ENCODE results near the gene SSTR5.
A peak's percentile ranks its signal among the peaks of the same experiment; 100 is the strongest.
"Not testable (repeated sequence)": the region's sequence is repeated elsewhere in the genome, so short reads cannot be mapped to it uniquely, and the experiment has no call there.

Gene SSTR5

DNA sequence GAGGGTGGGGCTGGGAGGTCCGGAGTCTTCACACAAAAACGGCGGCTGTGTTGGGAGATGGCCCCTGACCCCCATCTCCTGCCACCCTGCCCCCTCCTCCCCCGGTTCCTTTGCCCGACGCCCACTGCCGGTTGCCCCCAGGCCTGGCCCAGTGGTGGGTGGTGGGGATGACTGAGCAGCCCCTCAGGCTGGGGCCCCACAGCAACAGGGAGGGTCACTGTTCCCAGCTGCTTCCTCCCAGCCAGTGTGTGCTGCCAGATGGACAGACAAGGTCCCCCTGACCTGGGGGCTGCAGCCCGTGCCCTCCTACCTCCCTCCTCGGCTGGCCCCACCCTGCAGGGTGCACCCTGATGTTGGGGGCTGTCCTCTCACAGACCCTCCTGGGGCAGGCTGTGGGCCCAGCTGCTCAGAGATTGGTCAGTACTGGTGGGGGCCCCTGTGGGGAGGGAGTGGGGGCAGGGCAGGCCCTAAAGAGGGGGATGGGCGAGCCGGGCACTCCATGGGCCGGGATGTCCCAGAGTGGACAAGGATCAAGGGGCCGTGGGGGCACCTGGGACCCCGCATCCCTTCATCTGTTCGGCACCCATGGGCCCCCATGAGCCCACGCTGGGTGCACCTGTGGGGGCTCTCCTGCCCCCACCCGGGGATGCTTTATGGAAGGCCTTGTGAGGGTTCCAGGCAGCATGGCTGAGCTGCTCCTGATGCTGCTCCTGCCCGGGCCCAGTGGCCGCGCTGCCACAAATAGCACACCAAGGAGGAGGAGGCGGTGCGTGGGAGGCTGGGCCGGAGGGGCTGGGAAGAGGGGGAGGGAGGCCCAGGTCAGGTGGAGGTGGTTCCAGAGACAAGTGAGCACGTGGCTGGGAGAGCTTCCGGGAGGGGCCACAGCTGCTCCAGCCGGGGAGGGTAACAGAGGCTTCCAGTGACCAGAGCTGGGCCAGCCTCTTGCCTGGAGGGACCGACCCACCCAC, 18.4 kb downstream of the SSTR5 start:
- no peaks in the 10 kb centered on the region for H3K9me3 ChIP-seq (ENCODE audit: severe bottlenecking)
- H3K4me3 ChIP-seq (ENCODE audit: low read depth, low read length), result no peak overlapping the region
- TF ChIP-seq, protein P1, sequence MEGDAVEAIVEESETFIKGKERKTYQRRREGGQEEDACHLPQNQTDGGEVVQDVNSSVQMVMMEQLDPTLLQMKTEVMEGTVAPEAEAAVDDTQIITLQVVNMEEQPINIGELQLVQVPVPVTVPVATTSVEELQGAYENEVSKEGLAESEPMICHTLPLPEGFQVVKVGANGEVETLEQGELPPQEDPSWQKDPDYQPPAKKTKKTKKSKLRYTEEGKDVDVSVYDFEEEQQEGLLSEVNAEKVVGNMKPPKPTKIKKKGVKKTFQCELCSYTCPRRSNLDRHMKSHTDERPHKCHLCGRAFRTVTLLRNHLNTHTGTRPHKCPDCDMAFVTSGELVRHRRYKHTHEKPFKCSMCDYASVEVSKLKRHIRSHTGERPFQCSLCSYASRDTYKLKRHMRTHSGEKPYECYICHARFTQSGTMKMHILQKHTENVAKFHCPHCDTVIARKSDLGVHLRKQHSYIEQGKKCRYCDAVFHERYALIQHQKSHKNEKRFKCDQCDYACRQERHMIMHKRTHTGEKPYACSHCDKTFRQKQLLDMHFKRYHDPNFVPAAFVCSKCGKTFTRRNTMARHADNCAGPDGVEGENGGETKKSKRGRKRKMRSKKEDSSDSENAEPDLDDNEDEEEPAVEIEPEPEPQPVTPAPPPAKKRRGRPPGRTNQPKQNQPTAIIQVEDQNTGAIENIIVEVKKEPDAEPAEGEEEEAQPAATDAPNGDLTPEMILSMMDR (IDR thresholded peaks at IDR 0.05; ENCODE audit: low read depth, low read length), result no peak
- DNase-seq, result peak; percentile 83
- no peaks in the 10 kb centered on the region for H3K36me3 ChIP-seq
- H3K27me3 ChIP-seq (ENCODE audit: insufficient read depth, low read depth, severe bottlenecking), result no peaks in the 10 kb centered on the region
- H3K27ac ChIP-seq, result peak overlapping the region; percentile 58

DNA sequence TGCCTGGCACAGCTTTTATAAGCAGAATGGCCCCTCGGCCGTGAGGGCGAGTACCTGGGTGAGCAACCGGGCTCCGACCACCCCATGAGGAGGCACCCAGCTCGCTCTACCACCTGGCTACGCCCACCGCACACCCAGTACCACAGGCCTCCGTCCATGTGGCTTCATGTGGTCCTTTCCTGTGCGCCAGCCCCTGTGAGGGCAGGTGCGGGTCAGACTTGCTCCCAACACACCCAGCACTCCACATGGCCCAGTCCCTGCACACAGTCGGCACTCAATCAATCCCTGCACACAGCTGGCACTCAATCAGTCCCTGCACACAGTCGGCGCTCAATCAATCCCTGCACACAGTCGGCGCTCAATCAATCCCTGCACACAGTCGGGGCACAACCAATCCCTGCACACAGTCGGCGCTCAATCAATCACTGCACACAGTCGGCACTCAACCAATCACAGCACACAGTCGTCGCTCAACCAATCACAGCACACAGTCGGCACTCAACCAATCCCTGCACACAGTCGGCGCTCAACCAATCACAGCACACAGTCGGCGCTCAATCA, 19.5 kb downstream of the SSTR5 start:
- Histone ChIP-seq H3K4me3 (ENCODE audit: low read depth, low read length) (no peak overlapping the region), H3K27me3 (ENCODE audit: insufficient read depth, low read depth, severe bottlenecking) (no peaks in the 10 kb centered on the region), H3K36me3 (no peaks in the 10 kb centered on the region), H3K27ac (no peak overlapping the region), H3K9me3 (ENCODE audit: severe bottlenecking) (no peaks in the 10 kb centered on the region)
- no peak for DNase-seq
- TF ChIP-seq, protein P1 (IDR thresholded peaks at IDR 0.05; ENCODE audit: low read depth, low read length), result no peak

DNA sequence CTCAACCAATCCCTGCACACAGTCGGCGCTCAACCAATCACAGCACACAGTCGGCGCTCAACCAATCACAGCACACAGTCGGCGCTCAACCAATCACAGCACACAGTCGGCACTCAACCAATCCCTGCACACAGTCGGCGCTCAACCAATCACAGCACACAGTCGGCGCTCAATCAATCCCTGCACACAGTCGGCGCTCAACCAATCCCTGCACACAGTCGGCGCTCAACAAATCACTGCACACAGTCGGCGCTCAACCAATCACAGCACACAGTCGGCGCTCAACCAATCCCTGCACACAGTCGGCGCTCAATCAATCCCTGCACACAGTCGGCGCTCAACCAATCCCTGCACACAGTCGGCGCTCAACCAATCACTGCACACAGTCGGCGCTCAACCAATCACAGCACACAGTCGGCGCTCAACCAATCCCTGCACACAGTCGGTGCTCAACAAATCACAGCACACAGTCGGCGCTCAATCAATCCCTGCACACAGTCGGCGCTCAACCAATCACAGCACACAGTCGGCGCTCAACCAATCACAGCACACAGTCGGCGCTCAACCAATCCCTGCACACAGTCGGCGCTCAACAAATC, 20.2 kb downstream of the SSTR5 start:
- not testable (repeated sequence) for H3K4me3 ChIP-seq (ENCODE audit: low read depth, low read length); H3K27ac ChIP-seq; DNase-seq; H3K9me3 ChIP-seq (ENCODE audit: severe bottlenecking); H3K27me3 ChIP-seq (ENCODE audit: insufficient read depth, low read depth, severe bottlenecking); H3K36me3 ChIP-seq

DNA sequence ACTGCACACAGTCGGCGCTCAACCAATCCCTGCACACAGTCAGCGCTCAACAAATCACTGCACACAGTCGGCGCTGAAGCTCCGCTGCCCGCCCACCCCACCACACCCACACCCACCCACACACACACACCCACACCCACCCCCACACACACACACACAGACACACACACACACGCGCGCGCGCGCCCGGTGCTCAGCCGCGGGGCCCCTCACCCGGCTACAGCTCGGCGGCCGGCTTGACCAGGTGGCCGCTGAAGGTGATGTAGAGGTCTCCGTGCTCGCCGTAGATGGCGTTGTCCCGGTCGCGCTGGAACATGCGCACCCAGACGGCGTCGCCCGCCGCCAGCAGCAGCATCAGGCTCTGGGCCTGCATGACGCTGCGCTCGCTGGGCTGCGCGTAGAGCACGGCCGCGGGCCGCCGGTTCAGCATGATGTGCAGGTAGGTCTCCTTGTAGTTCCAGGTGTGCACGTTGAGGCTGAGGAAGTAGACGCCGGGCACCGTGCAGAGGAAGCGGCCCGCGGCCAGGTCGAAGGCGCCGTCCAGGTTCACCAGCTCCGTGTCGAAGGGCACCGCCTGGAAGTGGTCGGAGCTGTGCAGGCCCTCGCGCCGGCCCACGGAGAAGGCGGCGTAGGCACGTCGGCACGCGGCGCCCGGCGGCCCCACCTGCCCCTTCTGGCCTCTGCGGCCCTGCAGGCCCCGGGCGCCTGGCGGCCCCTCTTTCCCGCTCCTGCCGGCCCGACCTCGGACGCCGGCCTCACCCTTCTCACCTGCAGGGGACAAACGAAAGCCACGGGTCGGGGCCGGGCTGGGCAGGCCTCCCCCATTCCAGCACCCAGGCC, 21.0 kb downstream of the SSTR5 start:
- no peak for DNase-seq
- Histone ChIP-seq H3K27me3 (ENCODE audit: insufficient read depth, low read depth, severe bottlenecking) (no peaks in the 10 kb centered on the region), H3K4me3 (ENCODE audit: low read depth, low read length) (no peak overlapping the region), H3K36me3 (no peaks in the 10 kb centered on the region), H3K27ac (peak overlapping the region; percentile 45; the same call in 1 of the 2 replicates), H3K9me3 (ENCODE audit: severe bottlenecking) (no peaks in the 10 kb centered on the region)
- TF ChIP-seq, protein P1 (IDR thresholded peaks at IDR 0.05; ENCODE audit: low read depth, low read length), result no peak

DNA sequence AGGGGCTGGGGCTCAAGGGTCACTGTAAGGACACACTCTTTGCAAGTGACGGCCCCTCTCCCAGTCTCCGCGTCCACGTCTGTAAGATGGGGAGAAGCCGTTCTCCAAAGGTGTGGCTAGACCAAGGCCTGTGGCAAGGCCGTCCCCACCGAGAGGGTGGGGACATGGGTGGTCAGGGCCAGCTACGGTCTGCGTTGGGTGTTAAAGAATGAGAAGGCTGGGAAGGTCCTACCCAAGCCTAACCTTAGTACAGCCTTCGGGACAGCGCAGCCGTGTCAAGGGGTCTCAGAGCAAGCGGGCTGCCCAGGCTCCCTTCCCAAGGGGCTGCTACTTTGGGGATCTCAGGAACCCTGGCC, 21.6 kb downstream of the SSTR5 start:
- H3K4me3 ChIP-seq (ENCODE audit: low read depth, low read length), result no peak overlapping the region
- TF ChIP-seq, protein P1 (IDR thresholded peaks at IDR 0.05; ENCODE audit: low read depth, low read length), result no peak
- H3K27me3 ChIP-seq (ENCODE audit: insufficient read depth, low read depth, severe bottlenecking), result no peaks in the 10 kb centered on the region
- peak overlapping the region; percentile 45; the same call in 1 of the 2 replicates for H3K27ac ChIP-seq
- H3K9me3 ChIP-seq (ENCODE audit: severe bottlenecking), result no peaks in the 10 kb centered on the region
- DNase-seq, result no peak
- H3K36me3 ChIP-seq, result no peaks in the 10 kb centered on the region

Data from WERI-Rb-1 (cell line).